ENCODE measurements around the gene TOR1AIP1.

The TOR1AIP1 gene

GRCh38 chr1:179883040-179883744 lies 1.1 kb downstream of the TOR1AIP1 start:
- DNase-seq = peak; percentile 49

DNA sequence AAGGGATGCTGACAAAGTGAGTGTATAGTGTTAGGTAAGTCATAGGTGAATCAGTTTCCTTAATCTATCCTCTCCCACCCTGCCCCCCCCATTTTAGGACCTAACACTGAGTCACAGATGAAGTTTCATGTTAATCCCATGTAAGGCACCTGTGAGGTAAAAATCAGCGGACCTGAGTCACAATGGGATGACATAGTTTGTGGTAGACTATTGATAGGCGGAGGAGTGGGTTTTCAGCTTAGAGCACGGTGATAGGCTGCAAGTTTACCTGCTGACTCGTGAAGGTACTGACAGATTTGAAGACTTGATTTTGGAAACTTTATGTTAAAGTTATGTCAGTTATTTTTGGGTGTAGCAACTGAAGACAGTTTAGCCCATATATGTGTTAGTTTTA lies 1.7 kb downstream of the TOR1AIP1 start:
- DNase-seq = peak; percentile 71

DNA sequence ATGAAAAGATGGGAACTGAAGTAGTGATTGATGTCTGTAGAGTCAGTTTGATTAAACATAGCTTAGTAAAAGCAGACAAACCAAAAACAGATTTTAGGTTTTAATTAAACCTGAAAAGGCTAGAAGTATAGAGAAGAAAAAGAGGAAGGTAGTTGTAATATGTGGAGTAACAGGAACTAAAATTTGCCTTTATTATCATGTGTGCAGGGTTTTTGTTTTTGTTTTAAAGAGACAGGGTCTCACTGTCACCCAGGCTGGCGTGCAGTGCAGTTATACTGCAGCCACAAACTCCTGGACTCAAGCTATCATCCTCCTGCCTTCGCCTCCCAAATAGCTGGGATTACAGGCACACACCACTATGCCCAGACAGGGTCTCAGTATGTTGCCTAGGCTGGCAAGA lies 6.0 kb downstream of the TOR1AIP1 start:
- DNase-seq = no peak

GRCh38 chr1:179889589-179889988 lies 7.5 kb downstream of the TOR1AIP1 start:
- no peak for DNase-seq

DNA sequence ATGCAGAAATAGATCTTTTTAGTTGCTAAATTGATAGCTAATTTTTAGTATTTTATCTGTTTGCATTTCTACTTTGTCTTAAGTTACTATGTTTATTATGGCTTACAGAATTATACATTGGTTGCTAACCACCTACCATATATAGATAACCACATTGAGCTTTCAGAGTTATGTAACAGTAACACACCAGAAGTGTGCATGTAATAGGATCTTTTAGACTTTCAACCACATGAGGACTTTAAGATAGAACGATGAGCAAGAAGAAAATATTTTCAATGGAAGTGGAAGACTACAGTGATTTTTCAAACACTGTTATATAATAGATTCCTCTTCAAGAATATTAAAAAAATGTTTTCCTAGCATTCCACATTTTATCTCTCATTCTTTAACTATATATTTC lies 28.8 kb downstream of the TOR1AIP1 start:
- DNase-seq = no peak

- DNase-seq = no peak
Observed at GRCh38 chr1:179911812-179912211, 29.7 kb downstream of the TOR1AIP1 start.

DNA sequence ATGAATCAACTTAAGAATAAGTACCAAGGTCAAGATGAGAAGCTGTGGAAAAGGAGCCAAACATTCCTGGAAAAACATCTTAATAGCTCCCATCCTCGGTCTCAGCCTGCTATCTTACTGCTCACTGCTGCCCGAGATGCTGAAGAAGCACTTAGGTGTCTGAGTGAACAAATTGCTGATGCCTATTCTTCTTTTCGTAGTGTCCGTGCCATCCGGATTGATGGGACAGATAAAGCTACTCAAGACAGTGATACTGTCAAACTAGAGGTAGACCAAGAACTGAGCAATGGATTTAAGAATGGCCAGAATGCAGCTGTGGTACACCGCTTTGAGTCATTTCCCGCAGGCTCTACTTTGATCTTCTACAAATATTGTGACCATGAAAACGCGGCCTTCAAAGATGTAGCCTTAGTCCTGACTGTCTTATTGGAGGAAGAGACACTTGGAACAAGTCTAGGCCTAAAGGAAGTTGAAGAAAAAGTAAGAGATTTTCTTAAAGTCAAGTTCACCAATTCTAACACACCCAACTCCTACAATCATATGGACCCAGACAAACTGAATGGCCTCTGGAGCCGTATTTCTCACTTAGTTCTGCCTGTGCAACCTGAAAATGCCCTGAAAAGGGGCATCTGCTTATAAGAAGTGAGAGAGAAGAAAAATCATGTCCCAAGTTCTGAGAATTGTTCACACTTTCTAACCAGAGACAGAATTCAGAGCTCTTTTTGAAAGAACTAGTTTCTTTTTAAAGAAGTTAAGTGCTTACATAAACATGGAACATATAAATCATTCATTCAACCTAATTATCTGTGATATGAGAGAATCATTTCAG lies 35.7 kb downstream of the TOR1AIP1 start:
- no peak for DNase-seq

GRCh38 chr1:179921472-179921871 lies 39.4 kb downstream of the TOR1AIP1 start:
- no peak for DNase-seq

- DNase-seq = no peak
Observed at GRCh38 chr1:179921981-179922872, 40.1 kb downstream of the TOR1AIP1 start.

DNA sequence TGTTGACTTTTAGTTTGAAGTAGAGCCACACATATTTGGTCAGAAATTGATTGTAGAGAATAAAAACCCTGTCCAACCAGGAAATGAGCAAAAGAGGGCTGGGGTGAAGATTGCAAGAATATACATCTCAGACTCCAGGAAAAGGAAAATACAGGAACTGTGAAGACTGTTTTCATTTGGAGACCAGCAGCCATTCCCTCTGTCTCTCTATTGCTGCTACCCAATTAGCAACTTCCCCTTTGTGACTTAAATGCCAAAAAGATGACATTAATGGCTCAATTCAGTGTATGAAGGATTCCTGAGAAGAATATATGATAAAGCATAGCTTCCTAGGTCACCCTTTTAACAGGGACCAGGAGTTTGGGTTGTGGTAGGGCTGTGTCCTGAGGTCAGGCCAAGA lies 40.9 kb downstream of the TOR1AIP1 start:
- DNase-seq = no peak

GRCh38 chr1:179924268-179924667 lies 42.2 kb downstream of the TOR1AIP1 start:
- DNase-seq = no peak

DNA sequence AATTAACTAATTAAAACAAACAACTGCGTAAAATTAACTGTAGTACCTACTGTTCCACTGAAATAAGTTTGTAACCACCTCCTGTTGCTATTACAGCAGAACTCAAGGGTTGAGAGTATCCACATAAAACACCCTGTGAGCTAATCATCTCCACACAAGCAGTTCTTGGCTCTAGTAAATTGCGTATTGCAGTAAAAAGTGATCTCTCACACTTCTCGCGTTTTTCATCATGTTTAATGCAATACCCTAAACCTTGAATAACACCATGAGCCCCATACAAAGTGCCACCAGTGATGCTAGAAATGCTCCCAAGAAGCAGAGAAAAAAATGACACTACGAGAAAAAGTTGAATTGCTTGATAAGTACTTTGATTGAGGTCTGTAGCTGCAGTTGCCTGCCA lies 43.2 kb downstream of the TOR1AIP1 start:
- no peak for DNase-seq

- no peak for DNase-seq
Observed at GRCh38 chr1:179925922-179926849, 44.1 kb downstream of the TOR1AIP1 start.

DNA sequence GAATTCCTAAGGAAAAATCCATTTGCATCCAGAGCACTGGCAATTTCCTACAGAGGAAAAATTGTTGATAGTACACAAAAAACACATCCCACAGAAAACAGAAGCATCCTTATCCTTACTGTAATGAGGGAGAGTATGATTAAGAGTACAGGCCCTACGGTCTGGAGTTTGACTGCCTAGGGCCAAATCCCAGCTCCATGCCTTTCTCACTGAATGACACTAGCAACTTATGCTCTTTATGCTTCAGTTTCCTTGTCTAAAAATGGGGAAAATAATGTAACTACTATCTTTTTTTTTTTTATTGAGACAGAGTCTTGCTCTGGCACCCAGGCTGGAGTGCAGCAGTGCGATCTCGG lies 44.7 kb downstream of the TOR1AIP1 start:
- DNase-seq = no peak

DNA sequence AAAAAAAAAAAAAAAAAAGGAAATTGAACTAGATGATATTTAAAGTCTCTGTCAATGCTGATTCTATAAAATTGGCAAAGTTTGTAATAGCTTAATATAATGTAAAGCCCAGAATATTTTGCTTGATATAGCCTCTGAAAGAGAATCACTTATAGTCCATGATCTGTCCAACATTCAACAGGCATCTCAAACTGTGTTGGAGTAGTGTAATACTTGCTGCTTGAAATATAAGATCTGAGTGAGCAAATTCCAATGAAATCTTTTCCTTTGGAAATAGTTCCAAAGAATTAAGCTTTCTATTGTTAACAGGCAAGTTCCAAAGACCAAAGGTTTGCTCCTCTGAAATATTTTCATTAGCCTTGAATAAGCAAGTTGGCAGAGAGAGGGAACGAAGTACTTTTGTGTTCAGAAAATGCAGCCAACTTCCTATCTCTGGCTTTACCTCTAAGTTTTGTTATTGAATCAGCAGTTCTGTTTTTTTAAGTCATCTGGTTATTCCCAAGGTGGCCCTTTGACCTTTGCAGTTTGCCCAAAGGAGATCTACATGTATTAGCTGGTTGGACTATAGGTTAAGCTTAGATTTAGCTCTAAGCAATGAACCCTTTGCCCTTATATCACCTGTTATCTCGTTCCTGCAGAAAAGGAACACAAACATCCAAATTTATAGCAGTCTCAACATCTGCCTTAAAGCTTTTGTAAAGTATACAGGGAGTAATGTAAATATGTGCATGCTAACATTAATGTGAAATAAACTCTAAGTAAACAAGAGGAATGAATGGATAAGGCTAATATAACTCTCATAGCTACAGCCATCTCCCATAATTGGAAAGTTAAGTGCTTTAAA lies 48.1 kb downstream of the TOR1AIP1 start:
- DNase-seq = no peak

- DNase-seq = no peak
Observed at GRCh38 chr1:179930867-179931266, 48.8 kb downstream of the TOR1AIP1 start.

- no peak for DNase-seq
Observed at GRCh38 chr1:179933219-179933618, 51.1 kb downstream of the TOR1AIP1 start.

- no peak for DNase-seq
Observed at GRCh38 chr1:179935909-179936496, 53.9 kb downstream of the TOR1AIP1 start.

DNA sequence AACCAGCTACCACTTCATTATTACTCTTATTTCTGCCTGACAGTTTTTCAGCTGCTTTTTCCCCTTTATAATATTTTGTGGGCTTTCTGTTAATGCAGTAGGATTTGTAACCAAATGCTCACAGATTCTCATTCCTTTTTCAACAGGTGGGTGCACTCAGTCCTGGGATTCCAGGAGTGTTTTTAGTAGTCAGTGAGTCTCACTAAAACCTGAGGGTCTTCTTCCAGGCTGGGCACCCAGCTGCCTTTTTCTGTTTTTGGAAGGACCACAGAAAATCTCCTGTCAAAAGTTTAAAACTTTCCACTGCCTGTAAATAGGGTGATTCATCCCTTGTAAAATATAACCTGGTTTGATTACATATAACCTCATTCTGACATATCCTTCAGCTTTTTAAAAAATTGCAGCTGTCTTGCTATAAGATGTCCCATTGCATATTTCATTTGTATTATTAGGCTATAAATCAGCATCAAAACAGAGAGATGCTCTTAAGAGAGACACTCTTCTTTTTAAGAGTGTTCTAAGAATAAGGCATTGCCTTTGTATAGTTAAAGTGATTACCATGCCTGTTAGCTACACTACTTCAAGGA lies 55.7 kb downstream of the TOR1AIP1 start:
- no peak for DNase-seq

- no peak for DNase-seq
Observed at GRCh38 chr1:179938752-179939151, 56.7 kb downstream of the TOR1AIP1 start.

DNA sequence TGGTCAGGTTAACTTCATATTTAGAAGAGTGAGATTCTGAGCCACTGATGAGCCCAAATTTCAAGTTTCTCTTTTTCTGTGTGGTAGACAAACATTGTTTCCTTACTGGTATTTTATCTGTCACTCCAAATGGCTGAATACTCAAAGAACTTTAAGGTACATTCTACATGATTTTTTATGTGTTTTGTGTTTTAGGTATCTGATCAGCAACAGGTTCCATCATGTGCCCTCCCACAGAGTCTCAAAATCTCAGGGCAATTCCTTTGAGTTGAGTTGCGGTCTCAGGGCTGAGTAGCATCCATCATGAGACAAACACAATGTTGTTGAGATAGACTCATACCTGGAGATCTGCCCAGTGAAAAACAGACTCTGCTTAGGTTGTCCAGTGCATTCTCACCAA lies 57.9 kb downstream of the TOR1AIP1 start:
- no peak for DNase-seq

All from CD4-positive, alpha-beta T cell treated with Interleukin-15 for 1 hour (primary cell).